GM21360 (cell line): Measurements from ENCODE around the gene DOCK1.

Experiments used
- ATAC-seq: cut with Tn5 transposase; IDR thresholded peaks from one replicate; pipeline ENCODE4 v1.9.1; 2021; ENCODE audit warnings: mild to moderate bottlenecking, moderate library complexity; ENCODE audit not compliant: unreplicated experiment

The DOCK1 gene

GRCh38 chr10:127441350-127442219, 536.4 kb downstream of the DOCK1 start:
- ATAC-seq = no peak

- no peak for ATAC-seq
These were observed 536.9 kb downstream of the DOCK1 start for GRCh38 chr10:127442220-127442525.

- ATAC-seq = no peak
These were observed 538.9 kb downstream of the DOCK1 start for GRCh38 chr10:127444155-127444554.

- ATAC-seq = no peak
These were observed 542.0 kb downstream of the DOCK1 start for GRCh38 chr10:127447197-127447596.

GRCh38 chr10:127449490-127449889, 544.3 kb downstream of the DOCK1 start:
- no peak for ATAC-seq

- ATAC-seq = no peak
These were observed 545.4 kb downstream of the DOCK1 start for GRCh38 chr10:127450644-127451043.

GRCh38 chr10:127451628-127452027, 546.4 kb downstream of the DOCK1 start:
- ATAC-seq = no peak

- ATAC-seq = no peak
These were observed 547.3 kb downstream of the DOCK1 start for GRCh38 chr10:127452568-127452967.

- ATAC-seq = no peak
These were observed 548.5 kb downstream of the DOCK1 start for GRCh38 chr10:127453706-127454105.

GRCh38 chr10:127456122-127456521, 550.9 kb downstream of the DOCK1 start:
- ATAC-seq = no peak

GRCh38 chr10:127458016-127458810, 553.0 kb downstream of the DOCK1 start:
- no peak for ATAC-seq

GRCh38 chr10:127458829-127459228, 553.6 kb downstream of the DOCK1 start:
- no peak for ATAC-seq

GRCh38 chr10:127459918-127460317, 554.7 kb downstream of the DOCK1 start:
- no peak for ATAC-seq

GRCh38 chr10:127462643-127463295, 557.5 kb downstream of the DOCK1 start:
- ATAC-seq = no peak

- ATAC-seq = no peak
These were observed 558.3 kb downstream of the DOCK1 start for GRCh38 chr10:127463548-127463947.

- ATAC-seq = no peak
These were observed 559.3 kb downstream of the DOCK1 start for GRCh38 chr10:127464561-127464960.

GRCh38 chr10:127467811-127468210, 562.6 kb downstream of the DOCK1 start:
- ATAC-seq = no peak

- ATAC-seq = no peak
These were observed 563.4 kb downstream of the DOCK1 start for GRCh38 chr10:127468632-127469031.

GRCh38 chr10:127470911-127471310, 565.7 kb downstream of the DOCK1 start:
- no peak for ATAC-seq

GRCh38 chr10:127472976-127473375, 567.7 kb downstream of the DOCK1 start:
- ATAC-seq = no peak

GRCh38 chr10:127474501-127474900, 569.3 kb downstream of the DOCK1 start:
- no peak for ATAC-seq
